GM12874 (cell line): ENCODE data around the gene PTGES3.

Experiments
- TF ChIP-seq, protein P1 (sequence below): IDR thresholded peaks from 2 replicates; pipeline ENCODE4 v1.5.1; 2011; ENCODE audit warnings: low read depth, mild to moderate bottlenecking, control low read depth, low read length, moderate library complexity; ENCODE audit not compliant: insufficient read depth

PTGES3 gene

DNA sequence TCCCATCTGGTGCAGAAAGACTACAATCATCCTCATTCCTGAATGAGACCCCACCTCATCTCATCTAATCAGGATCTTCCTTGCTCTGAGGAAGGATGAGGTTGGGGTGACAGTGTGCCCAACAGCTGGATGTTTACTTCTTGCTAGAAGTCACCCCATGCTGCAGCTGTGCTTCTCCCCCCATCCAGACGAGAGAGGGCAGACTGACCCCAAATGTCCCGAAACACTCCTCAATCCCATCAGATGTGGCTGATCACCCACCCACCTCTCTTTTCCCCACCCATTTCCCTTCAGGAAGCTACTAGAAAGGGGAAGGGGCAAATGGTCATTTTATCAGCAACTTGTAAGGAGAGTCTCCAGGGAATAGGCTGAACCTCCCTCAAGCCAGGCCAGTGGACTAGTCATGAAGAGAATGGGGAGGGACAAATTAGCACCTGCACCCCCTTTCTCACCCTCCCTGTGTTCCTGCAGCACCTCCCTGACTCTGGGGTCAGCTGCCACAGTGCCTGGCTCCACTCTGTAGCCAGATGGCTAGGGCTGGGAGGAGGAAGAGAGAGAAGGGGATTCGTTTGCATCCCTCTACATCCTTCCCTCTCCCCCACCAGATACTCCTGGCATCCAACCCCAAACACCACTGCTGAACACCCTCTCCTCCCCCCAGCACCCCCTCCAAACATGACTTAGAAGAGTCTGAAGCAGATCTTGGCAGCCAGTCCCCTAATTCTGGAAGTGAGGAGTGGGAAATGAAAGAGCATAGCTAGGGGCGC, 55.2 kb downstream of the PTGES3 start:
- TF ChIP-seq, protein P1, sequence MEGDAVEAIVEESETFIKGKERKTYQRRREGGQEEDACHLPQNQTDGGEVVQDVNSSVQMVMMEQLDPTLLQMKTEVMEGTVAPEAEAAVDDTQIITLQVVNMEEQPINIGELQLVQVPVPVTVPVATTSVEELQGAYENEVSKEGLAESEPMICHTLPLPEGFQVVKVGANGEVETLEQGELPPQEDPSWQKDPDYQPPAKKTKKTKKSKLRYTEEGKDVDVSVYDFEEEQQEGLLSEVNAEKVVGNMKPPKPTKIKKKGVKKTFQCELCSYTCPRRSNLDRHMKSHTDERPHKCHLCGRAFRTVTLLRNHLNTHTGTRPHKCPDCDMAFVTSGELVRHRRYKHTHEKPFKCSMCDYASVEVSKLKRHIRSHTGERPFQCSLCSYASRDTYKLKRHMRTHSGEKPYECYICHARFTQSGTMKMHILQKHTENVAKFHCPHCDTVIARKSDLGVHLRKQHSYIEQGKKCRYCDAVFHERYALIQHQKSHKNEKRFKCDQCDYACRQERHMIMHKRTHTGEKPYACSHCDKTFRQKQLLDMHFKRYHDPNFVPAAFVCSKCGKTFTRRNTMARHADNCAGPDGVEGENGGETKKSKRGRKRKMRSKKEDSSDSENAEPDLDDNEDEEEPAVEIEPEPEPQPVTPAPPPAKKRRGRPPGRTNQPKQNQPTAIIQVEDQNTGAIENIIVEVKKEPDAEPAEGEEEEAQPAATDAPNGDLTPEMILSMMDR: no peak

DNA sequence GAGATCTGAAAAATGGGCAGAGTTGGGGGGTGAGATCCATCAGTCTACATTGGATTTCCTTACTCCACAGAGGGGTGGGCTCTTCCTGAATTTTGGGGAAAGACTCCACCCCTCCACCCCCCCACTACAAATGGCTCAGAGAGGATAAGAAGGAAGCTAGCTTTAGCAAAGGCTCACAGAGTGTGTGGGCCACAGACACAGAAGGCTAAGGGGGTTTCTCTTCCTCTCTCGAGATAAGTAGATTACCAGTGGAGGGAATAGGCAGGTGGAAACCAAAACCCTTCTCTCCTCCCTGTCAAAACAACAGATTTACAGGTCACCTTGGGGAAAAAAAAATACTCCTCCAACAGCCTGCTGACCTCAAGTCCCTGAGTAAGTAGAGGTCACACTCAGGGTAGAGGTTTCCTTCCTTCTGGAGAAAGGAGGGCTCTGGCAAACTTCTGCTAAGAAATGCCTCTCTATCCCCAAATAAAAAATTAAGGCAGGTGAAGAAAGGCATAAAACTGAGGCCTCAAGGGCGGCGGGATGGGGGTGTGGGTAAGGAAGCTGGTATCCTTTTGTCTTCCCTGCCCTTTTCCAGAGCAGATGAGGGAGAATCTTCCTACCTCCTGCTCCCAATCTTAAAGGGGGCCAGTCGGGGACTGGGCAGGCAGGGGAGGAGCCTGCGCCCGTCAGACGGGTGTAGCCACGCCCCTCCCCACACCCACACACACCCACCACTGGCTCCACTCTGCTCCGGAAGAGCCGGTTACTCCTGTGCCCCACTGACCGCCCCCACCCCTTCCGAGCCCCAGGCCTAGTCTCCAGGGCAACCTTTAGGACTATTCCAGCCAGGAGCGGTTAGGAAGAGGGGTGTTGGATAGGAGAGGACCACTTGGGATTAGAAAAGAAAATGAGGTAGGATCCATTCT, 56.0 kb downstream of the PTGES3 start:
- TF ChIP-seq, protein P1: no peak

DNA sequence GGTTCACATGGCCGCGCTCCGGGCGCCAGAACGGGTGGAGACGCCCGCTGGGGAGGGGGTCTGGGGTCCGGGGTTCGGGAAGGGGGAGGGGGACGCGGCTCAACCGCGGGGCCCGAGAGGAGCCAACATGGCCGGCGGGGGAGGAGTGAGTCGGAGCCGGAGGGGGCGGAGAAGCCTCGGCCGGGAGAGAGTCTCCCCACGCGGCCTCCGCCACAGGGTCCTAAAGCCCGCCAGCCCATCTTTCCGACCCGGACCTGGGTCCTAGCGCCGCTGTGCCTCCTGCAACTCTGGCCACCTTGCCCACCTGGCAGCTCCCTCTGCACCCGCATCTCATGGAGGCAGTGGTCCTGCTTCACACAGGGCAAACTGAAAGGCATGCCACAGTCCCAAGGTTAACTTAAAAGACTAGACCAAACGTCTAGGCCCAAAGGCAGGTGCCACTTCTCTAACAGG, 57.9 kb downstream of the PTGES3 start, which contains the start of gene BAZ2A:
Gene BAZ2A (minus strand): TSS at position 147 of the 453 bp plus-strand sequence. CDS start 12,796 bp downstream, outside the sequence.
- TF ChIP-seq, protein P1: no peak

DNA sequence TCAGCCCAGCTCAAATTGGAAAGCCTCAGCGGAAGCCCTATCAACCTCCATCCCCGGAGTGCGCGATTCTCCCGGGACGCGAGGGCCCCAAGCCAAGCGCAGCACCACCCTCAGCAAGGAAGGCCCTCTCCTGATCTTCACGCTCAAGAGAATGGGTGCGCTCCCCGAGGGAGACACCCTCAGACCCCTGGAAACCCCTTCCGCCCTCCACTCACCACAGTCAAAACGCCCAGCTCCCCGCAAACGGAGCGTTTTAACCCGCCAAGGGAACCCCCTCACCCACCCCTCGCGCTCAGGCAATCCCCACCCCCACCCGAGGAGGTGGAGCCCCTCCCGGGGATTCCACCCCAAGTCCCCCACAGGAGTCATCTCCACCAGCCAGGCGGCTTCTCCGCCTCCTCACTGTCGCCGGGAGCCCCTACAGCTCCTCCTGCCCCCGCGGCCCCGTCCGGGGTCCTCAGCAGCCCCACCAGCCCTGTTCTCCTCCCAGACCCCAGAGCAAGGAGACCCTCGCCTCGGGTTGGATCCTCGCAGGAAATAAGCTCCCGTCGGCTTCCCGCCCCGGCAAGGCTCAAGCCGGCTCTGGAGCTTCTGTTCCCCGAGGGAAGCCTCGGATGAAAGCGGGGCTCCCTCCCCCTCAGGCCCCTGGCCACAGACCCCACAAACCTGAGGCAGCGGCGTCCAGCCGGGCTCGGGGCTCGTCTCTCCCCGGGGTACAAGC, 58.5 kb downstream of the PTGES3 start:
- TF ChIP-seq, protein P1: no peak

DNA sequence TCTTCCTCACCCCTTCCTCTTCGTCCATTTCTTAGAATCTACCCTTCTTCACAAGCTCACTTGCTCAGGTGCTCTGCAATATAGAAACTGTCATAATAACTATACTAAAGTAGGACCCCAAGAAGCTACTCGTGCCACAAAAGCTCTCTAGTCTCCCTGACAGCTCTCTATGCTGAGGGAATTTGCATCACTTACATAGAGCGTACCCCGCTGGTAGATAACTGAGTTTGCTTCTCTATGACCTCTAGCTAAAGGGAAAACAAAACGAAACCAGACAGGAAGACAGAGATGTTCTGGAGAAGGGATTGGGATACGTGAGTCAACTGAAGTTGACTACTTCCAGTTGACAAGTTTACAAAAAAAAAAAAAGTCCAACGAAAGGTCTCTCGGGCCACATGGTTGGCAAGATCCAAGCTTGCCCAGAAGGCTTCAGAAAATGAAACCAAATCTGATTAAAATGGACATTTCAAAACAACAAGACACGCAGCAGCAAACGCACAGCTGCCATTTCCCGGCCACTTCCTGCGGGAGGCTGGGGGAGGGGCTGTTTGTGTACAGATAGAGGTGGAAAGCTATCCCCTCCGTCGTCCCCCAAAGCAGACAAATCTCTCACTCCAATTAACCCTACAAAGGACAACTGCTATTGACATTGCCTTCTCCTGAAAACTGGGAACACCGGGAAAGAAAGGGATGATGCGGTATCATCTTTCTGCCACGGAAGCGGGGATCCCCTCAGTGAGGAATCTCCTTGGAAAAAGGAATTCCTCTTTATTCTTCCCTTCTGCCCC, 59.2 kb downstream of the PTGES3 start:
- TF ChIP-seq, protein P1: no peak

DNA sequence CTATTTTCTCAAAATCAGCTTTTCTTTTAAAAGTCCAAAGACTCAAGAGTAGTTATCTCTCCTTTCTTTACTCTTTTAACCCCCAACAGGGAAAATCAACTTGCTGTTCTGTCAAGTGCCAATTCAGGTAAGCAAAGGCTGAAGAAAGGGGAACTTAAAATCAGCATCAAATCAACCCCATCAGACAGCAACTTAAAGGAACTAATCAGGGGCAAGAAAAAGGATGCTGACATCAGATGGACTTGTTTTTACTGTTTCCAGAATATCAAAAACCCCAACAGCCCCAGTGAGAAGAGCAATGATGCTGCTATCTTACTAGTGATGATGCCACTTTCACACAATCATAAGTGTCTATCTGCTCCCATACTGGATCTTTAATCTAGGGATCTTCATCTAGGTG, 61.4 kb downstream of the PTGES3 start:
- TF ChIP-seq, protein P1: no peak
